T-helper 2 cell treated with Interferon-gamma antibody and Interleukin-4, amounts not matched to agents 5 μg/mL and 100 μg/mL, for 36 hours (primary cell): ENCODE results near the gene ESYT1.
A peak's percentile ranks its signal among the peaks of the same experiment; 100 is the strongest.

Source experiments
- DNase-seq: peaks from one replicate; pipeline ENCODE4 v3.0.0; 2021; ENCODE audit warnings: low spot score
- H3K27ac Mint-ChIP-seq: one replicate; pipeline ENCODE4 v1.8.0; 2021; ENCODE audit warnings: mild to moderate bottlenecking, mixed read lengths
- H3K27me3 Mint-ChIP-seq: one replicate; pipeline ENCODE4 v1.8.0; 2021; ENCODE audit warnings: low read depth, mixed read lengths
- H3K36me3 Mint-ChIP-seq: one replicate; pipeline ENCODE4 v1.8.0; 2021; ENCODE audit warnings: low read depth, mixed read lengths
- H3K4me1 Mint-ChIP-seq: one replicate; pipeline ENCODE4 v1.8.0; 2021; ENCODE audit warnings: low read depth, mixed read lengths
- H3K4me3 Mint-ChIP-seq: one replicate; pipeline ENCODE4 v1.8.0; 2022; ENCODE audit warnings: mild to moderate bottlenecking, moderate library complexity, mixed read lengths
- H3K9me3 Mint-ChIP-seq: one replicate; pipeline ENCODE4 v1.8.0; 2021; ENCODE audit warnings: mixed read lengths

Gene ESYT1

GRCh38 chr12:56188131-56188777 lies 60.2 kb downstream of the ESYT1 start:
- Mint-ChIP-seq H3K9me3 (no peaks in the 10 kb centered on the region), H3K36me3 (peaks cover 38% of the 10 kb centered on the region), H3K4me3 (peak overlapping the region; percentile 91), H3K27me3 (no peaks in the 10 kb centered on the region), H3K4me1 (peaks cover 41% of the 10 kb centered on the region), H3K27ac (peak overlapping the region; percentile 81)
- no peak for DNase-seq

- Mint-ChIP-seq H3K4me1 (peaks cover 44% of the 10 kb centered on the region), H3K36me3 (peaks cover 37% of the 10 kb centered on the region), H3K27ac (peak overlapping the region; percentile 81), H3K27me3 (no peaks in the 10 kb centered on the region), H3K4me3 (peak overlapping the region; percentile 91), H3K9me3 (no peaks in the 10 kb centered on the region)
- DNase-seq = peak; percentile 7
Observed at GRCh38 chr12:56188778-56189098, 60.7 kb downstream of the ESYT1 start.

- Mint-ChIP-seq H3K27me3 (no peaks in the 10 kb centered on the region), H3K4me1 (peaks cover 44% of the 10 kb centered on the region)
Observed at GRCh38 chr12:56189099-56189917, 61.2 kb downstream of the ESYT1 start, which contains the start of gene SMARCC2. Gene SMARCC2 (minus strand): TSS chr12:56189483. CDS start chr12:56189461, 22 bp downstream.

GRCh38 chr12:56189918-56190694 lies 62.0 kb downstream of the ESYT1 start:
- DNase-seq = peak; percentile 86
- Mint-ChIP-seq H3K27me3 (no peaks in the 10 kb centered on the region), H3K4me1 (peaks cover 44% of the 10 kb centered on the region), H3K4me3 (peak overlapping the region; percentile 95), H3K27ac (peak overlapping the region; percentile 99), H3K9me3 (no peaks in the 10 kb centered on the region), H3K36me3 (peaks cover 27% of the 10 kb centered on the region)

More at GRCh38 chr12:56189099-56189917, 61.2 kb downstream of the ESYT1 start, which contains the start of gene SMARCC2:
- DNase-seq = peak; percentile 87
- H3K4me3 Mint-ChIP-seq = peak within 1 kb of the TSS; percentile 95
- H3K27ac Mint-ChIP-seq = peak within 1 kb of the TSS; percentile 99
- H3K9me3 Mint-ChIP-seq = no peaks in the 10 kb centered on the region
- H3K36me3 Mint-ChIP-seq = peaks cover 34% of the 10 kb centered on the region

GRCh38 chr12:56190695-56191155 lies 62.7 kb downstream of the ESYT1 start:
- peak overlapping the region; percentile 99 for H3K27ac Mint-ChIP-seq
- DNase-seq = no peak
- H3K9me3 Mint-ChIP-seq = no peaks in the 10 kb centered on the region
- H3K27me3 Mint-ChIP-seq = no peaks in the 10 kb centered on the region
- H3K4me3 Mint-ChIP-seq = peak overlapping the region; percentile 95
- H3K4me1 Mint-ChIP-seq = peaks cover 44% of the 10 kb centered on the region
- H3K36me3 Mint-ChIP-seq = peaks cover 25% of the 10 kb centered on the region

GRCh38 chr12:56192582-56192981 lies 64.5 kb downstream of the ESYT1 start:
- no peak for DNase-seq
- H3K4me3 Mint-ChIP-seq = peak overlapping the region; percentile 5
- H3K27ac Mint-ChIP-seq = peak overlapping the region; percentile 17
- no peaks in the 10 kb centered on the region for H3K9me3 Mint-ChIP-seq
- peaks cover 12% of the 10 kb centered on the region for H3K36me3 Mint-ChIP-seq
- H3K4me1 Mint-ChIP-seq = peaks cover 32% of the 10 kb centered on the region
- H3K27me3 Mint-ChIP-seq = no peaks in the 10 kb centered on the region

- DNase-seq = peak; percentile 60
- H3K4me1 Mint-ChIP-seq = peaks cover 27% of the 10 kb centered on the region
- no peaks in the 10 kb centered on the region for H3K27me3 Mint-ChIP-seq
- peaks cover 7% of the 10 kb centered on the region for H3K36me3 Mint-ChIP-seq
- no peaks in the 10 kb centered on the region for H3K9me3 Mint-ChIP-seq
- H3K4me3 Mint-ChIP-seq = no peak overlapping the region
- H3K27ac Mint-ChIP-seq = peak overlapping the region; percentile 0
Observed at GRCh38 chr12:56193025-56193578, 65.0 kb downstream of the ESYT1 start.
